ENCODE data around the gene SLC30A1. TPM values are rescaled to one million over a fixed set of nuclear protein-coding genes. Genes with fewer than 3 reads are reported as not detected.

SLC30A1 gene
- total and polyA plus RNA-seq, 2 of the 8 experiments (the other 6 are each of a cell fraction or from before 2014, with no cell fraction given) = 4.5 to 14.0 TPM

- Histone ChIP-seq H4K8ac (ENCODE audit: extremely low read depth, insufficient read depth, low read length) (no peak overlapping the region), H2AK5ac (ENCODE audit: low read depth, low read length) (no peak overlapping the region), H3K36me3 (ENCODE audit: control insufficient read depth in 2 of 4, insufficient read depth in 4 of 4, low read length in 3 of 4) (no peaks in the 10 kb centered on the region), H3K27me3 (replicated peaks in 1 of 4; ENCODE audit: control insufficient read depth in 3 of 4, extremely low read depth in 1 of 4, insufficient read depth in 3 of 4, low read length in 3 of 4) (no peaks in the 10 kb centered on the region), H2BK12ac (ENCODE audit: low read depth, low read length) (no peak overlapping the region), H2BK15ac (ENCODE audit: low read length) (no peak overlapping the region), H4K91ac (replicated peaks; ENCODE audit: insufficient read length, low read length) (no peak overlapping the region), H2BK5ac (ENCODE audit: low read depth, low read length) (no peak overlapping the region), H3K23me2 (ENCODE audit: low read depth, low read length) (no peaks in the 10 kb centered on the region), H3K4me2 (ENCODE audit: insufficient read depth in 1 of 2, low read depth in 2 of 2, low read length in 2 of 2) (no peak overlapping the region), H3K79me1 (ENCODE audit: low read depth, low read length) (no peaks in the 10 kb centered on the region), H3K18ac (ENCODE audit: extremely low read depth, low read length) (no peak overlapping the region), H4K5ac (ENCODE audit: insufficient read length, low read depth, low read length) (no peak overlapping the region), H3K56ac (replicated peaks; ENCODE audit: insufficient read length, low read depth, low read length) (no peak overlapping the region), H3K4ac (replicated peaks; ENCODE audit: insufficient read length, low read depth, low read length) (no peak overlapping the region), H3K14ac (ENCODE audit: insufficient read length) (no peak overlapping the region), H3K4me1 (replicated peaks in 1 of 4; ENCODE audit: control insufficient read depth in 3 of 4, insufficient read depth in 4 of 4, low read length in 3 of 4) (no peaks in the 10 kb centered on the region; a peak in 1 of 7 replicates), H4K20me1 (replicated peaks in 1 of 2; ENCODE audit: control insufficient read depth in 1 of 2, insufficient read depth in 2 of 2, low read length in 2 of 2) (no peaks in the 10 kb centered on the region), H2BK120ac (replicated peaks; ENCODE audit: low read depth, low read length) (no peak overlapping the region), H3K4me3 (ENCODE audit: extremely low read depth in 1 of 4, insufficient read depth in 2 of 4, low read depth in 3 of 4, low read length in 4 of 4) (no peak overlapping the region), H2BK20ac (ENCODE audit: low read length) (no peak overlapping the region), H3K23ac (ENCODE audit: insufficient read length) (no peak overlapping the region), H3K9ac (replicated peaks in 1 of 4; ENCODE audit: extremely low read depth in 1 of 4, low read depth in 3 of 4, low read length in 3 of 4) (no peak overlapping the region), H3K9me3 (ENCODE audit: insufficient read depth in 2 of 2, low read depth in 1 of 2, low read length in 1 of 2) (no peaks in the 10 kb centered on the region), H2AFZ (ENCODE audit: low read length) (no peak overlapping the region), H3K27ac (ENCODE audit: low read depth, low read length) (no peak overlapping the region), H3K79me2 (ENCODE audit: control insufficient read depth in 1 of 2, insufficient read depth in 2 of 2, low read length in 2 of 2) (no peaks in the 10 kb centered on the region)
- DNase-seq (ENCODE audit: low read depth in 1 of 2, low spot score in 2 of 2) (no peak), FAIRE-seq (no peak)
- ChIA-PET POLR2A (ENCODE audit: partially characterized antibody) (no interaction called here), CTCF (ENCODE audit: partially characterized antibody) (interaction anchor here (1.0 to 2.1 kb wide), 2 partner anchors 8 to 64 kb away, joined by 4 to 6 read pairs; partner anchors contain the start of gene SLC30A1)
- TF ChIP-seq CBX8 (IDR thresholded peaks at IDR 0.05; ENCODE audit: borderline replicate concordance, low read depth, low read length) (no peak), HDAC2 (IDR thresholded peaks at IDR 0.05; ENCODE audit: borderline replicate concordance in 1 of 2, low read depth in 2 of 2, low read length in 2 of 2) (no peak), ATF2 (IDR thresholded peaks at IDR 0.05; ENCODE audit: low read length) (no peak), BACH1 (IDR thresholded peaks at IDR 0.05; ENCODE audit: low read length) (no peak), TCF12 (IDR thresholded peaks at IDR 0.05; ENCODE audit: low read depth, low read length) (no peak), RBBP5 (IDR thresholded peaks at IDR 0.05; ENCODE audit: borderline replicate concordance, low read depth, low read length) (no peak), ATF3 (IDR thresholded peaks at IDR 0.05; ENCODE audit: insufficient read depth, low read depth, low read length) (no peak), EGR1 (IDR thresholded peaks at IDR 0.05; ENCODE audit: borderline replicate concordance, low read depth, low read length) (no peak), SIN3A (conservative IDR thresholded peaks at IDR 0.05 in 1 of 2, IDR thresholded peaks at IDR 0.05 in 1 of 2; ENCODE audit: low read depth in 1 of 2, low read length in 2 of 2) (no peak), SUZ12 (IDR thresholded peaks at IDR 0.05; ENCODE audit: low read length) (no peak), CHD1 (IDR thresholded peaks at IDR 0.05; ENCODE audit: low read depth, low read length) (no peak)
- 91% methylated on average over 2 of the region's 2 CpGs; no CpG with 5 or more reads in 1 of the 2 experiments for WGBS, 2 experiments (ENCODE audit: extremely low coverage in 1 of 2, insufficient coverage in 1 of 2, insufficient read length in 1 of 2, insufficient replicate concordance in 2 of 2, low coverage in 1 of 2, low lambda C conversion rate in 2 of 2, missing lambda C conversion rate in 1 of 2)
Observed at GRCh38 chr1:211587123-211587522, 8.2 kb upstream of the SLC30A1 start.
